ENCODE results near the gene FAM167B.
"Not testable (repeated sequence)": the region's sequence is repeated elsewhere in the genome, so short reads cannot be mapped to it uniquely, and the experiment has no call there.

Gene FAM167B

GRCh38 chr1:32249831-32250525, 3.0 kb downstream of the FAM167B start:
- TF ChIP-seq CTCF (IDR thresholded peaks at IDR 0.05): no peak
- DNase-seq (ENCODE audit: low spot score): no peak
- Histone ChIP-seq H3K4me3 (no peak overlapping the region), H3K27ac (peak overlapping the region in 1 of 2 donors; percentile 64)

GRCh38 chr1:32250893-32251716, 4.1 kb downstream of the FAM167B start, which contains the start of gene LCK:
LCK (plus strand) TSS chr1:32251265; CDS start chr1:32274330, 23,065 bp downstream.
- peak within 1 kb of the TSS in 1 of 2 donors; percentile 64 for H3K27ac ChIP-seq
- no peak for TF ChIP-seq CTCF (IDR thresholded peaks at IDR 0.05)
- no peak for DNase-seq (ENCODE audit: low spot score)
- no peak within 1 kb of the TSS for H3K4me3 ChIP-seq

- no peak for DNase-seq (ENCODE audit: low spot score)
- H3K4me3 ChIP-seq: no peak overlapping the region
- no peak overlapping the region for H3K27ac ChIP-seq
- no peak for TF ChIP-seq CTCF (IDR thresholded peaks at IDR 0.05)
Measured at GRCh38 chr1:32255072-32256071, 8.3 kb downstream of the FAM167B start.

GRCh38 chr1:32256473-32257226, 9.6 kb downstream of the FAM167B start:
- no peak for TF ChIP-seq CTCF (IDR thresholded peaks at IDR 0.05)
- DNase-seq (ENCODE audit: low spot score): no peak
- H3K27ac ChIP-seq: no peak overlapping the region
- H3K4me3 ChIP-seq: no peak overlapping the region

GRCh38 chr1:32257227-32257508, 10.1 kb downstream of the FAM167B start:
- Histone ChIP-seq H3K4me3 (no peak overlapping the region), H3K27ac (no peak overlapping the region)
- no peak for TF ChIP-seq CTCF (IDR thresholded peaks at IDR 0.05)
- DNase-seq (ENCODE audit: low spot score): no peak

- H3K27ac ChIP-seq; H3K4me3 ChIP-seq; DNase-seq (ENCODE audit: low spot score): not testable (repeated sequence)
Measured at GRCh38 chr1:32263236-32263593, 16.2 kb downstream of the FAM167B start.
